ENCODE measurements around the gene KCNJ12. TPM values are rescaled to one million over a fixed set of nuclear protein-coding genes. Genes with fewer than 3 reads are reported as not detected.
"Not testable (repeated sequence)": the region's sequence is repeated elsewhere in the genome, so short reads cannot be mapped to it uniquely, and the experiment has no call there.

The KCNJ12 gene
- total RNA-seq, 1 donor from 2014 or later: 2.2 TPM

DNA sequence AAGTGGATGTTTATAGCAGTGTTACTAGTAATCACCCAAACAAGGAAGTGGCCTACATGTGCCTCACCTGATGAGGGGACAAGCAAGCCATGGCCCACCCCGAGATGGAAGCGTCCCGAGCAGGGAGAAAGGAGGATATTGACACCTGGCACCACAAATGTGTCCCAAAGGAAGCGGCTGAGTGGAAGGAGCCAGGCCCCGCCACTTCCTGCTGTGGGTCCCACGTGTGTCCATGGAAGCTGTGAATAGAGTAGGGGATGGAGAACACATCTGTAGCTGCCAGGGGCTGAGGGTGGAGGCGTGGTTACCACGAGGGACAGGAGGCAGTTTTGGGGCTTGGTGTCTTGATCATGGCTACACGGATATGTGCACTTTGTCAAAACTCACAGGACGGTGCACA, 49.2 kb downstream of the KCNJ12 start:
- Histone ChIP-seq H3K36me3 (no peaks in the 10 kb centered on the region), H3K4me3 (no peak overlapping the region), H3K9me3 (no peaks in the 10 kb centered on the region), H3K4me1 (no peaks in the 10 kb centered on the region), H3K27me3 (no peaks in the 10 kb centered on the region), H3K27ac (no peak overlapping the region)
- TF ChIP-seq, protein P1, sequence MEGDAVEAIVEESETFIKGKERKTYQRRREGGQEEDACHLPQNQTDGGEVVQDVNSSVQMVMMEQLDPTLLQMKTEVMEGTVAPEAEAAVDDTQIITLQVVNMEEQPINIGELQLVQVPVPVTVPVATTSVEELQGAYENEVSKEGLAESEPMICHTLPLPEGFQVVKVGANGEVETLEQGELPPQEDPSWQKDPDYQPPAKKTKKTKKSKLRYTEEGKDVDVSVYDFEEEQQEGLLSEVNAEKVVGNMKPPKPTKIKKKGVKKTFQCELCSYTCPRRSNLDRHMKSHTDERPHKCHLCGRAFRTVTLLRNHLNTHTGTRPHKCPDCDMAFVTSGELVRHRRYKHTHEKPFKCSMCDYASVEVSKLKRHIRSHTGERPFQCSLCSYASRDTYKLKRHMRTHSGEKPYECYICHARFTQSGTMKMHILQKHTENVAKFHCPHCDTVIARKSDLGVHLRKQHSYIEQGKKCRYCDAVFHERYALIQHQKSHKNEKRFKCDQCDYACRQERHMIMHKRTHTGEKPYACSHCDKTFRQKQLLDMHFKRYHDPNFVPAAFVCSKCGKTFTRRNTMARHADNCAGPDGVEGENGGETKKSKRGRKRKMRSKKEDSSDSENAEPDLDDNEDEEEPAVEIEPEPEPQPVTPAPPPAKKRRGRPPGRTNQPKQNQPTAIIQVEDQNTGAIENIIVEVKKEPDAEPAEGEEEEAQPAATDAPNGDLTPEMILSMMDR (IDR thresholded peaks at IDR 0.05): no peak
- no peak for TF ChIP-seq POLR2A (IDR thresholded peaks at IDR 0.05)
- no peak for TF ChIP-seq POLR2AphosphoS5 (IDR thresholded peaks at IDR 0.05; ENCODE audit: insufficient read depth in 1 of 2, low read depth in 1 of 2)
- intact Hi-C loops (cut with DNase I): no loop called here
- peak in 1 of 2 donors; percentile 91 for DNase-seq (ENCODE audit: extremely low spot score in 2 of 2)

DNA sequence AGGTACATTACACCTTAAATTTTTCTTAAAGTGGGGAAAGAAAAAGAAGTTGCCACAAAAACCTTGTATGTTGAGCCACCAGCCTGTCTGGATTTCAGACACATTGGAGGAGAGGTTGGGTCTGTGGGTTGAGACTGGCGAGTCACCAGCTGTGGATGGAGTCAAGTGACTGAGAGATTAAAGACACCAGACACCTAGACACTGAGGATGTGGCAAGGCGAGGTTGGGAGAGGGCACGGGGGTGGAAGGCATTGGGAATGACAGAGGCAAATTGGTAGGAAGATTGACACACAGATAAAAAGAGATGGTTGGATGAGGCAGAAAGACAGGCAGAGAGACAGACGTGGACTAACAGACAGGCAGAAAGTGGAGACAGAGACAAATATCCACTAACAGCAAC, 49.6 kb downstream of the KCNJ12 start:
- no peaks in the 10 kb centered on the region for H3K36me3 ChIP-seq
- H3K27ac ChIP-seq: no peak overlapping the region
- intact Hi-C loops (cut with DNase I): no loop called here
- no peaks in the 10 kb centered on the region for H3K27me3 ChIP-seq
- H3K9me3 ChIP-seq: no peaks in the 10 kb centered on the region
- DNase-seq (ENCODE audit: extremely low spot score in 2 of 2): peak in 1 of 2 donors; percentile 72
- no peak overlapping the region for H3K4me3 ChIP-seq
- H3K4me1 ChIP-seq: no peaks in the 10 kb centered on the region
- no peak for TF ChIP-seq POLR2A (IDR thresholded peaks at IDR 0.05)
- TF ChIP-seq POLR2AphosphoS5 (IDR thresholded peaks at IDR 0.05; ENCODE audit: insufficient read depth in 1 of 2, low read depth in 1 of 2): no peak
- TF ChIP-seq, protein P1 (IDR thresholded peaks at IDR 0.05): no peak

DNA sequence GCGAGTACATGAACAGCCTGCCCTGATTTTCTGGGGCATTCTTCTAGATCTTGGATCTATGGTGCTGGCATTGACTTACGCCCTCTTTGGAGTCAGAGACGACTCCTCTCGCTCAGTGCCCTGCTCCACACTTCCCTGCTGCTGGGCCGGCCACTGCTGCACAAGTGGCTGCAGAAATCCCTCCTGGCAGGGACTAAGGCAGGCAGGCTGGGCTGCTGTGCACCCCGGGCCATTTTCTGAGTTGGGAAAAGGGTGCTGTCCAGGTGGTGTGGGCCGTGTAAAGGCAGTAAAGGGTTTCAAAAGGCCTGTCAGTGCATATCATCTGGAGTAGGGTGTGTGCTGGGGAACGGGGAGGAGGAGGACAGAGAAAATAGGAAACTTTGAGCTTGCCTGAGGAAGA, 50.1 kb downstream of the KCNJ12 start:
- H3K36me3 ChIP-seq; H3K27ac ChIP-seq; H3K4me1 ChIP-seq; DNase-seq (ENCODE audit: extremely low spot score in 2 of 2); H3K27me3 ChIP-seq; H3K9me3 ChIP-seq; intact Hi-C loops (cut with DNase I); H3K4me3 ChIP-seq: not testable (repeated sequence)

GRCh38 chr17:21426876-21427275, 50.7 kb downstream of the KCNJ12 start:
- H3K4me1 ChIP-seq; H3K36me3 ChIP-seq; H3K4me3 ChIP-seq; intact Hi-C loops (cut with DNase I); H3K27ac ChIP-seq; H3K27me3 ChIP-seq; H3K9me3 ChIP-seq: not testable (repeated sequence)
- peak in 1 of 2 donors; percentile 70 for DNase-seq (ENCODE audit: extremely low spot score in 2 of 2)

DNA sequence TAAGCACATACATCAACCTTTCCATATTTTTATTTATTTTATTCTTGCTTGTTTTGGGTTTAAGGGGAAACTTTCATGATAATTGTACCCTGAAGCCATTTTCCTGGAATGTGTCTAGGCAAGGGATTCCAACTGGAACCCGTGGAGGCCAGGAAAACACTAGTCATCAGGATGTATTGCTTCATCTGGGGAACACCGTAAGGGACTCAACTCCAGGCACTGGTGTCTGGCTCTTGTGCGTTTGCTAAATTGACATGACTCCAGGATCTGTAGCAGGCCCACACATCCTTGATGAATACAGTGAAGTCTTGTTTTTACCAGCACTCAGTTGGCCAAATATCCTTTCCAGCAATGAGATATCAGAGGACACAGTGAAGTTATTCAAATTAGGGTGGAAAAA, 51.6 kb downstream of the KCNJ12 start:
- H3K36me3 ChIP-seq; H3K4me1 ChIP-seq; H3K9me3 ChIP-seq; H3K27me3 ChIP-seq; DNase-seq (ENCODE audit: extremely low spot score in 2 of 2); H3K4me3 ChIP-seq; H3K27ac ChIP-seq; intact Hi-C loops (cut with DNase I): not testable (repeated sequence)

DNA sequence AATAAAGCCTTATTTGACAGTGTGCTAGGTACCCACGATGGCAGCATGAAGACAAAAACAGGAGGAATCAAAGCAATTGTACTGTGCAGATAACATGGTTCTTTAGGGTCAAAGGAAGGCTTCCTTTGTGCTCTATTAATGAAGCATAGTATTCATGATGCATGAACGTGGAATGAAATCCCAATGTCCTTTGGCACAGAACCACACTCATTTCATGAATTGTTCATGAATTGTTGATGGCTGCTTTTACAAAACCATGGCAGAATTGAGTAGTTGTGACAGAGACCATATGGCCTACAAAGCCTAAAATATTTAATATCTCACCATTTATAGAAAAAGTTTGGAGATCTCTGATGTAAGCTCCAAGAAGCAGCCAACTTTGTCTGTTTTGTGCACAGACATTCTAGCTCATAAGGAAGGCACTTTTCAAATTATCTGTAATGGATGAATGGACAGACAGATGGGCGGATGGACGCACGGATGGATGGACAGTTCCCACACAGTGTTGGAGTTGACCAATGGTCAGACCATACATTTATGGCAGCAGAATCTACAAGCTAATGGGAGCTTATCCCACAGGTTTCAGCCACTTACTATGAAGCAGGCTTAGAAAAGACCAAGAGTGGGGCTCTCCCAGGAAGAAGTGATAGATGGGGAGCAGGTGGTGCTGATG, 52.7 kb downstream of the KCNJ12 start:
- not testable (repeated sequence) for DNase-seq (ENCODE audit: extremely low spot score in 2 of 2)

GRCh38 chr17:21429921-21430628, 53.9 kb downstream of the KCNJ12 start:
- H3K4me1 ChIP-seq; H3K4me3 ChIP-seq; H3K27ac ChIP-seq; H3K36me3 ChIP-seq; DNase-seq (ENCODE audit: extremely low spot score in 2 of 2); H3K9me3 ChIP-seq; intact Hi-C loops (cut with DNase I); H3K27me3 ChIP-seq: not testable (repeated sequence)

More for the DNA sequence above, 52.7 kb downstream of the KCNJ12 start:
- H3K4me1 ChIP-seq; H3K36me3 ChIP-seq; H3K27ac ChIP-seq; H3K9me3 ChIP-seq; intact Hi-C loops (cut with DNase I); H3K27me3 ChIP-seq; H3K4me3 ChIP-seq: not testable (repeated sequence)

DNA sequence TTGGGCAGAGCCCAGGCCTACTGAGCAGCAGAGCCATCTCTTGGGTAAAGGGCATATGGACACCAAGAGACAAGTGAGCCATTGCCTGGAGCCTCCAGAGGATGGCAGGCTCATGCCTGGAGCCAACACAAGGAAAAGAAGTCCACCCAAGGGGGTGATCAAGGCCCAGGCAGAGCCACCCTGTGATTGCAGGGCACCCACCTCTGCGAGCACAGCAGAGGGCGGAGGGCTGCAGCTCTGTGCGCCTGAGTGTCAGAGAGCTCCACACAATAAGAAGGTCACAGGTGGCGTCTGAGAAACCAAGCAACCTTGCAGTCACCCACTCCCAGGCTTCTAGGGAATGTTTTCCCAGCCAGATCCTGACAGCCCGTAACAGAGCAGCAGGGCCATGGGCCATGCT, 57.8 kb downstream of the KCNJ12 start:
- H3K4me3 ChIP-seq; H3K27me3 ChIP-seq; H3K9me3 ChIP-seq; DNase-seq (ENCODE audit: extremely low spot score in 2 of 2); H3K4me1 ChIP-seq; H3K36me3 ChIP-seq; intact Hi-C loops (cut with DNase I); H3K27ac ChIP-seq: not testable (repeated sequence)

DNA sequence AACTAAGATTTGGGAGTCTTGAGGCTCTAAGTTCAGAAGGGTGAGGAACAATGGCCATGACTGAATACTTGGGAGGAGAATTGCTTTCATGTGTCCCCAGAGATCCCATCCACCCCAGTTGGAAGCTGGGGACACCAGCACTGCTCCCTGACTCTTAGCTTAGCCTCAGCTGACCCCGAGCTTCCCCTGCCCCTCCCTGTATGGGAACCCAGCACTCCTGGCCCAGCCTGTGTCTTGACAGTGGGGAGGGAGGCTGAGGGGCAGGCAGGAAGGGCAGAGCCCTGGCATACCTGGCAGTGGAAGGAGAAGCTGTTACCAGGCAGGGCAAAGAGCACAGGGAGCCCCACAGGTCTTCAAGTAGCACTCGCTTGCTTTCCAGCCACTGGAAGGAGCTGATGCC, 58.8 kb downstream of the KCNJ12 start:
- H3K9me3 ChIP-seq; H3K27me3 ChIP-seq; H3K27ac ChIP-seq; intact Hi-C loops (cut with DNase I); H3K4me3 ChIP-seq; H3K36me3 ChIP-seq; DNase-seq (ENCODE audit: extremely low spot score in 2 of 2); H3K4me1 ChIP-seq: not testable (repeated sequence)

DNA sequence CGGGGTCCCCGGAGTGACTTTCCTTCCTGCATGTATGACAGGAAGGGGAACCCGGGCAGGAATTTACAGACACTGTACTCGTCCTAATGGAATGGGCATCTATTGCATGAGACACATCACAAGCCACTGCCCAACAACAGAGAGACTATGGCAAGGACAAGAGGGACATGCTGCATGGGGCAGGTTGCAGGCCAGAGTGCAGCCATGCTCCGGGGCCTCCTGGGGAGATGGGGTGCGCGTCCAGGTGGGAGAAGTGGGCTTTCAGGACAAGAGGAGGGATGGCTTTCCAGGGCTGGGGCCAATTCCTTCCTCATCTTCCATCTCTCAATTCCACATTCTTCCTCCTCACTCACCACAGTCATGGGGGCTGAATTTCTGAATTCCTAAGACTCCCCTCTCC, 60.3 kb downstream of the KCNJ12 start:
- H3K27me3 ChIP-seq; H3K4me3 ChIP-seq; H3K36me3 ChIP-seq; H3K4me1 ChIP-seq; intact Hi-C loops (cut with DNase I); H3K9me3 ChIP-seq; H3K27ac ChIP-seq: not testable (repeated sequence)
- DNase-seq (ENCODE audit: extremely low spot score in 2 of 2): peak in 1 of 2 donors; percentile 71
